Pancreas (tissue), 10 donors: ENCODE data around the gene FKBP11. TPM values are rescaled to one million over a fixed set of nuclear protein-coding genes. Genes with fewer than 3 reads are reported as not detected.
"Not testable (repeated sequence)": the region's sequence is repeated elsewhere in the genome, so short reads cannot be mapped to it uniquely, and the experiment has no call there.

Experiments
- ATAC-seq, 4 donors: fragments of 200-7000 bp; cut with Tn5 transposase; one replicate each; pipeline versions ENCODE4 v1.8.0 to v1.9.1; 2020; ENCODE audit warnings: mild to moderate bottlenecking in 4 of 4, moderate library complexity in 4 of 4
- DNase-seq, 6 donors: peaks; one replicate each; pipeline ENCODE4 v3.0.0-alpha.2; 2020
- FAIRE-seq: peaks from 2 replicates; lab custom pipeline; 2012; peaks lifted over from hg19 to GRCh38; lab: Jason Lieb, UNC
- H3K27ac ChIP-seq, 4 donors: fragments of 200-600 bp; sonication (generic); 1 replicate in 3 of 4; 2 replicates in 1 of 4; pipeline versions ENCODE4 v1.5.0 to v1.8.0; 2020
- H3K27me3 ChIP-seq, 4 donors: fragments of 200-600 bp; one replicate each; pipeline ENCODE4 v1.8.0; 2021
- H3K36me3 ChIP-seq, 3 donors: fragments of 200-600 bp; sonication (generic) in 1 of 3; one replicate each; pipeline versions ENCODE4 v1.5.0 to v1.8.0; 2020 to 2021
- H3K4me1 ChIP-seq, 3 donors: fragments of 200-600 bp; one replicate each; pipeline ENCODE4 v1.8.0; 2021
- H3K4me3 ChIP-seq, 4 donors: fragments of 200-600 bp; sonication (generic) in 2 of 4; one replicate each; pipeline versions ENCODE4 v1.5.0 to v1.8.0; 2020 to 2021
- H3K9me3 ChIP-seq, 4 donors: fragments of 200-600 bp; one replicate each; pipeline ENCODE4 v1.8.0; 2021
- CTCF ChIP-seq, 4 donors: fragments of 200-600 bp; sonication (generic) in 3 of 4; IDR thresholded peaks; one replicate each; pipeline versions ENCODE4 v1.5.0 to v1.8.0; 2021; ENCODE audit warnings: antibody characterized with exemption in 4 of 4
- WGBS, 2 donors: extraction: QIAGEN DNeasy Blood & Tissue Kit; methylation state at CpG; one replicate each; pipeline ENCODE4 v1.1.7; 2013; 5-methylcytosine and 5-hydroxymethylcytosine counted together
- intact Hi-C, 3 donors: fragments of 100-400 bp; cut with DNase I; formaldehyde crosslinking; loops; one replicate each; pipeline versions ENCODE4 v1.11.1 to v1.14.2; 2022
- polyA plus RNA-seq, 2 donors: library from polyadenylated mRNA; stranded (reverse); fragments of 200-250 nt; gene quantifications; one replicate each; pipeline ENCODE4 v1.2.3, GENCODE V29; 2013
- total RNA-seq, 6 donors: library from RNA; stranded (reverse); fragmentation: NEBNext Ultra II Directional in 4 of 6; extraction: Animal tissue kit (Norgen Biotek cat#: 25700) in 4 of 6; gene quantifications; one replicate each; pipeline versions ENCODE4 v1.2.1 to v1.2.4, GENCODE V29; 2021 to 2023
- donor health status: healthy with polysubstance abuse.
- donor health status: DM: no; HTN: no; CAD: no; lungs with moderate emphysema.
- donor health status: DM: no; HTN: no; CAD: no.
- donor health status: control.
- donor health status: control.
- donor health status: Bipolar disorder and iron deficiency.
- donor health status: DM: yes; HTN: yes; CAD: no.
- donor health status: DM: no; HTN: no; CAD: no.
- donor health status: DM: no; HTN: no; CAD: no.
- donor health status: DM: yes; HTN: yes; CAD: no.

Gene FKBP11
- total and polyA plus RNA-seq, 8 donors: 70.9 to 155 (median 127) TPM

- no peak for FAIRE-seq
- TF ChIP-seq CTCF (IDR thresholded peaks at IDR 0.05): no peak
- intact Hi-C loops: no loop called here
- peak overlapping the region in 1 of 4 donors; percentile 98 for H3K4me3 ChIP-seq
- no peak for ATAC-seq
- H3K36me3 ChIP-seq: no peaks in the 10 kb centered on the region
- H3K4me1 ChIP-seq: peaks cover 0 to 8% (median 0%) of the 10 kb centered on the region in 3 donors
- no peaks in the 10 kb centered on the region for H3K27me3 ChIP-seq
- no peak for DNase-seq
- no peak overlapping the region for H3K27ac ChIP-seq
- H3K9me3 ChIP-seq: no peaks in the 10 kb centered on the region
- 78 to 89% methylated on average over 3 of the region's 3 CpGs for WGBS, 2 donors
Measured at GRCh38 chr12:48923117-48923516, 2.2 kb downstream of the FKBP11 start.

GRCh38 chr12:48917857-48918537 is 7.3 kb downstream of the FKBP11 start:
- no peak for FAIRE-seq
- H3K27ac ChIP-seq: no peak overlapping the region
- no peaks in the 10 kb centered on the region for H3K4me1 ChIP-seq
- no peaks in the 10 kb centered on the region for H3K9me3 ChIP-seq
- H3K27me3 ChIP-seq: no peaks in the 10 kb centered on the region
- 76 to 80% methylated on average over 3 of the region's 3 CpGs for WGBS, 2 donors
- DNase-seq: no peak
- no peaks in the 10 kb centered on the region for H3K36me3 ChIP-seq
- no peak overlapping the region for H3K4me3 ChIP-seq
- TF ChIP-seq CTCF (IDR thresholded peaks at IDR 0.05): no peak
- intact Hi-C loops: no loop called here
- no peak for ATAC-seq

- Histone ChIP-seq H3K9me3 (no peaks in the 10 kb centered on the region), H3K36me3 (no peaks in the 10 kb centered on the region), H3K4me1 (peaks cover 3 to 20% (median 7%) of the 10 kb centered on the region in 3 donors), H3K4me3 (no peak overlapping the region), H3K27me3 (no peaks in the 10 kb centered on the region), H3K27ac (peak overlapping the region in 1 of 4 donors; percentile 0)
- FAIRE-seq (no peak), DNase-seq (no peak), ATAC-seq (peak in 1 of 4 donors; percentile 8)
- intact Hi-C loops: no loop called here
- TF ChIP-seq CTCF (IDR thresholded peaks at IDR 0.05): no peak
Measured at GRCh38 chr12:48910196-48910595, 15.1 kb downstream of the FKBP11 start.

GRCh38 chr12:48909698-48910097 is 15.6 kb downstream of the FKBP11 start:
- peaks cover 3 to 23% (median 7%) of the 10 kb centered on the region in 3 donors for H3K4me1 ChIP-seq
- FAIRE-seq, H3K36me3 ChIP-seq, H3K27me3 ChIP-seq, H3K9me3 ChIP-seq, H3K4me3 ChIP-seq, DNase-seq, intact Hi-C loops, ATAC-seq: not testable (repeated sequence)
- H3K27ac ChIP-seq: peak overlapping the region in 1 of 4 donors; percentile 0
- WGBS, 2 donors: 85 to 99% methylated on average over 6 to 11 of the region's 11 CpGs

GRCh38 chr12:48907245-48907644 is 18.0 kb downstream of the FKBP11 start:
- H3K27ac ChIP-seq: peak overlapping the region in 2 of 4 donors; percentile 50 to 75
- no peaks in the 10 kb centered on the region for H3K9me3 ChIP-seq
- no peaks in the 10 kb centered on the region for H3K36me3 ChIP-seq
- WGBS, 2 donors: 6% methylated on average over 3 of the region's 3 CpGs
- intact Hi-C loops: no loop called here
- TF ChIP-seq CTCF (IDR thresholded peaks at IDR 0.05): no peak
- no peak for DNase-seq
- H3K4me3 ChIP-seq: no peak overlapping the region
- FAIRE-seq: no peak
- peak; percentile 53 to 86 (median 73) for ATAC-seq
- no peaks in the 10 kb centered on the region for H3K27me3 ChIP-seq
- H3K4me1 ChIP-seq: peaks cover 3 to 29% (median 7%) of the 10 kb centered on the region in 3 donors
